ENCODE measurements around the gene PGC.

DNA sequence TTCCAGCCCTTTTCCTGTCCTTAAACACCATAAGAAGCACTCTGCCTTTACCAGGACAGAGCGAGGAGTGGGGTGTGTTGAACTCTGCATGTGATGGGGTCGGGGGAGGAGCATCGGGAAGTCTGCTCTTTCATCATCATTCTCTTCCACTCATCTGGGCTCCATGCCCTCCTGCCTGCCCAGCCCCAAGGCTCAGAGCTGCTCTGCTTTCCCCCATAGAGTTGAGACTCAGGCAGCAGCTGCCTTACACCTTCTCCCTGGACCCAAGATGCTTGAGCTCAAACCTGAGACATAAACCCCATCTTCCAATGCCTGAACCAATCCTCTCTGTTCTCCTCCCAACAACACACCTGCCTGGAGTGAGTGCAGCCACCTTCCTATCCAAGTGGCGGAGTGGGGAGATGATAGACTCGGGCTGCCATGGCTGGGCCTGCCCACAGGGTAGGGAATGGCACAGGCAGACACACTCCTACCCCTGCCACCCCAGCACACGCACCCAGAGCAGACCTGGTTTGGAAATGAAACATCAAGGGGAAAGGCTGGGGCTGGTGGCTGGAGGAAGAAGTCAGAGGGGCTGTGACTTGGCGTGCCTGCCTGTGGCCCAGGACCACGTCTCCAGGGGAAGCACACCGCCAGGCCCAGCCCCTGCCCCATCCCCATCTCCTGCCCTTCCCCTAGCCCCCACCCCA lies 40.2 kb downstream of the PGC start:
- TF ChIP-seq POLR2AphosphoS5 (IDR thresholded peaks at IDR 0.05), result no peak
- TF ChIP-seq, protein P1, sequence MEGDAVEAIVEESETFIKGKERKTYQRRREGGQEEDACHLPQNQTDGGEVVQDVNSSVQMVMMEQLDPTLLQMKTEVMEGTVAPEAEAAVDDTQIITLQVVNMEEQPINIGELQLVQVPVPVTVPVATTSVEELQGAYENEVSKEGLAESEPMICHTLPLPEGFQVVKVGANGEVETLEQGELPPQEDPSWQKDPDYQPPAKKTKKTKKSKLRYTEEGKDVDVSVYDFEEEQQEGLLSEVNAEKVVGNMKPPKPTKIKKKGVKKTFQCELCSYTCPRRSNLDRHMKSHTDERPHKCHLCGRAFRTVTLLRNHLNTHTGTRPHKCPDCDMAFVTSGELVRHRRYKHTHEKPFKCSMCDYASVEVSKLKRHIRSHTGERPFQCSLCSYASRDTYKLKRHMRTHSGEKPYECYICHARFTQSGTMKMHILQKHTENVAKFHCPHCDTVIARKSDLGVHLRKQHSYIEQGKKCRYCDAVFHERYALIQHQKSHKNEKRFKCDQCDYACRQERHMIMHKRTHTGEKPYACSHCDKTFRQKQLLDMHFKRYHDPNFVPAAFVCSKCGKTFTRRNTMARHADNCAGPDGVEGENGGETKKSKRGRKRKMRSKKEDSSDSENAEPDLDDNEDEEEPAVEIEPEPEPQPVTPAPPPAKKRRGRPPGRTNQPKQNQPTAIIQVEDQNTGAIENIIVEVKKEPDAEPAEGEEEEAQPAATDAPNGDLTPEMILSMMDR (IDR thresholded peaks at IDR 0.05), result no peak
- TF ChIP-seq POLR2A (IDR thresholded peaks at IDR 0.05), result no peak
- no peak for TF ChIP-seq EP300 (IDR thresholded peaks at IDR 0.05)
